ENCODE results near the gene PAX1. TPM values are rescaled to one million over a fixed set of nuclear protein-coding genes. Genes with fewer than 3 reads are reported as not detected.

The PAX1 gene
- total and polyA plus RNA-seq, 2 of the 8 experiments (the other 6 are each of a cell fraction or from before 2014, with no cell fraction given) = not detected

- no peak for FAIRE-seq
- Histone ChIP-seq H4K91ac (replicated peaks; ENCODE audit: insufficient read length, low read length) (no peak overlapping the region), H2BK120ac (replicated peaks; ENCODE audit: low read depth, low read length) (no peak overlapping the region), H3K18ac (ENCODE audit: extremely low read depth, low read length) (no peak overlapping the region), H3K4me1 (replicated peaks in 1 of 4; ENCODE audit: control insufficient read depth in 3 of 4, insufficient read depth in 4 of 4, low read length in 3 of 4) (no peaks in the 10 kb centered on the region), H4K8ac (ENCODE audit: extremely low read depth, insufficient read depth, low read length) (no peak overlapping the region), H3K14ac (ENCODE audit: insufficient read length) (no peak overlapping the region), H2BK12ac (ENCODE audit: low read depth, low read length) (no peak overlapping the region), H3K36me3 (ENCODE audit: control insufficient read depth in 2 of 4, insufficient read depth in 4 of 4, low read length in 3 of 4) (no peaks in the 10 kb centered on the region), H3K27me3 (replicated peaks in 1 of 4; ENCODE audit: control insufficient read depth in 3 of 4, extremely low read depth in 1 of 4, insufficient read depth in 3 of 4, low read length in 3 of 4) (no peaks in the 10 kb centered on the region), H4K5ac (ENCODE audit: insufficient read length, low read depth, low read length) (no peak overlapping the region), H3K9me3 (ENCODE audit: insufficient read depth in 2 of 2, low read depth in 1 of 2, low read length in 1 of 2) (no peaks in the 10 kb centered on the region), H3K4me2 (ENCODE audit: insufficient read depth in 1 of 2, low read depth in 2 of 2, low read length in 2 of 2) (no peak overlapping the region), H2AK5ac (ENCODE audit: low read depth, low read length) (no peak overlapping the region), H2BK20ac (ENCODE audit: low read length) (no peak overlapping the region), H2BK5ac (ENCODE audit: low read depth, low read length) (no peak overlapping the region), H2BK15ac (ENCODE audit: low read length) (no peak overlapping the region), H3K79me1 (ENCODE audit: low read depth, low read length) (no peaks in the 10 kb centered on the region), H3K4ac (replicated peaks; ENCODE audit: insufficient read length, low read depth, low read length) (no peak overlapping the region), H3K56ac (replicated peaks; ENCODE audit: insufficient read length, low read depth, low read length) (no peak overlapping the region), H3K4me3 (ENCODE audit: extremely low read depth in 1 of 4, insufficient read depth in 2 of 4, low read depth in 3 of 4, low read length in 4 of 4) (no peak overlapping the region), H4K20me1 (replicated peaks in 1 of 2; ENCODE audit: control insufficient read depth in 1 of 2, insufficient read depth in 2 of 2, low read length in 2 of 2) (no peaks in the 10 kb centered on the region), H3K27ac (ENCODE audit: low read depth, low read length) (no peak overlapping the region), H3K79me2 (ENCODE audit: control insufficient read depth in 1 of 2, insufficient read depth in 2 of 2, low read length in 2 of 2) (no peaks in the 10 kb centered on the region), H3K23ac (ENCODE audit: insufficient read length) (no peak overlapping the region), H3K9ac (replicated peaks in 1 of 4; ENCODE audit: extremely low read depth in 1 of 4, low read depth in 3 of 4, low read length in 3 of 4) (no peak overlapping the region), H3K23me2 (ENCODE audit: low read depth, low read length) (no peaks in the 10 kb centered on the region), H2AFZ (ENCODE audit: low read length) (no peak overlapping the region)
- CTCF ChIA-PET (ENCODE audit: partially characterized antibody) = interaction anchor here (1.2 kb wide), 1 partner anchor 9 kb away, joined by 3 read pairs; no protein-coding TSS in a partner anchor
- DNase-seq (ENCODE audit: low read depth in 1 of 2, low spot score in 2 of 2) = no peak
- POLR2A ChIA-PET (ENCODE audit: partially characterized antibody) = no interaction called here
- 100% methylated on average over 2 of the region's 2 CpGs; no CpG with 5 or more reads in 1 of the 2 experiments for WGBS, 2 experiments (ENCODE audit: extremely low coverage in 1 of 2, insufficient coverage in 1 of 2, insufficient read length in 1 of 2, insufficient replicate concordance in 2 of 2, low coverage in 1 of 2, low lambda C conversion rate in 2 of 2, missing lambda C conversion rate in 1 of 2)
- no peak for TF ChIP-seq RNF2 (IDR thresholded peaks at IDR 0.05; ENCODE audit: borderline replicate concordance, low read depth, low read length, missing control alignments, poor library complexity, severe bottlenecking)
- TF ChIP-seq BACH1 (IDR thresholded peaks at IDR 0.05; ENCODE audit: low read length) = no peak
- TF ChIP-seq SP4 (IDR thresholded peaks at IDR 0.05; ENCODE audit: low read length) = no peak
- no peak for TF ChIP-seq CBX8 (IDR thresholded peaks at IDR 0.05; ENCODE audit: borderline replicate concordance, low read depth, low read length)
- no peak for TF ChIP-seq POU5F1 (IDR thresholded peaks at IDR 0.05; ENCODE audit: low read depth, low read length)
- TF ChIP-seq PHF8 (conservative IDR thresholded peaks at IDR 0.05; ENCODE audit: low read depth, low read length) = no peak
- TF ChIP-seq TCF12 (IDR thresholded peaks at IDR 0.05; ENCODE audit: low read depth, low read length) = no peak
- TF ChIP-seq KDM5A (IDR thresholded peaks at IDR 0.05; ENCODE audit: low read length) = no peak
- no peak for TF ChIP-seq FOSL1 (IDR thresholded peaks at IDR 0.05; ENCODE audit: insufficient read depth, low read depth, low read length)
- no peak for TF ChIP-seq USF2 (IDR thresholded peaks at IDR 0.05; ENCODE audit: low read length)
- TF ChIP-seq ASH2L (IDR thresholded peaks at IDR 0.05; ENCODE audit: low read length) = no peak
- TF ChIP-seq SAP30 (IDR thresholded peaks at IDR 0.05; ENCODE audit: insufficient read depth, insufficient replicate concordance, low read length) = no peak
- TF ChIP-seq ATF3 (IDR thresholded peaks at IDR 0.05; ENCODE audit: insufficient read depth, low read depth, low read length) = no peak
These were observed 42.0 kb upstream of the PAX1 start for GRCh38 chr20:21663465-21663864.
